ENCODE results near the gene KCNJ16. TPM values are rescaled to one million over a fixed set of nuclear protein-coding genes. Genes with fewer than 3 reads are reported as not detected.

KCNJ16 gene
- total RNA-seq (not detected), polyA plus RNA-seq (not detected)

GRCh38 chr17:70074956-70075355, at the start of gene KCNJ16:
TSS of gene KCNJ16 (plus strand) at chr17:70075225. CDS start at chr17:70132088, 56,863 bp downstream.
- Histone ChIP-seq H3K9me3 (ENCODE audit: control insufficient read depth in 1 of 2, low read length in 2 of 2) (no peaks in the 10 kb centered on the region), H3K27ac (ENCODE audit: low read depth, low read length) (no peak within 1 kb of the TSS)
- intact Hi-C loops (cut with micrococcal nuclease): no loop called here

GRCh38 chr17:70028397-70028796, 46.6 kb upstream of the KCNJ16 start:
- Mint-ChIP-seq H3K4me3 (no peak overlapping the region), H3K4me1 (no peaks in the 10 kb centered on the region), H3K27me3 (no peaks in the 10 kb centered on the region), H3K27ac (no peak overlapping the region), H3K9me3 (peaks cover 0 to 8% (median 0%) of the 10 kb centered on the region in 8 donors), H3K36me3 (no peaks in the 10 kb centered on the region)
- no peaks in the 10 kb centered on the region for H3K36me3 ChIP-seq (ENCODE audit: insufficient read depth, low read length)
- H3K4me1 ChIP-seq (ENCODE audit: insufficient read depth, low read length): no peaks in the 10 kb centered on the region
- ChIA-PET CTCF (ENCODE audit: partially characterized antibody) (no interaction called here), POLR2A (ENCODE audit: partially characterized antibody) (no interaction called here)
- intact Hi-C loops (cut with micrococcal nuclease): no loop called here
- no peaks in the 10 kb centered on the region for H3K9me3 ChIP-seq (ENCODE audit: control insufficient read depth in 1 of 2, low read length in 2 of 2)
- no peaks in the 10 kb centered on the region for H3K27me3 ChIP-seq (ENCODE audit: insufficient read depth, low read length)
- H3K27ac ChIP-seq (ENCODE audit: low read depth, low read length): no peak overlapping the region
- no peak for DNase-seq
- H3K4me3 ChIP-seq (ENCODE audit: low read length in 2 of 2): no peak overlapping the region

More at GRCh38 chr17:70074956-70075355, at the start of gene KCNJ16:
- Mint-ChIP-seq H3K4me1 (peaks cover 0 to 3% (median 0%) of the 10 kb centered on the region in 4 donors), H3K27ac (no peak within 1 kb of the TSS), H3K36me3 (no peaks in the 10 kb centered on the region), H3K9me3 (peaks cover 0 to 2% (median 0%) of the 10 kb centered on the region in 8 donors), H3K27me3 (peaks cover 0 to 2% of the 10 kb centered on the region in 2 donors), H3K4me3 (no peak within 1 kb of the TSS)
- no peak within 1 kb of the TSS for H3K4me3 ChIP-seq (ENCODE audit: low read length in 2 of 2)
- ChIA-PET CTCF (ENCODE audit: partially characterized antibody) (no interaction called here), POLR2A (ENCODE audit: partially characterized antibody) (no interaction called here)
- no peaks in the 10 kb centered on the region for H3K36me3 ChIP-seq (ENCODE audit: insufficient read depth, low read length)
- no peaks in the 10 kb centered on the region for H3K27me3 ChIP-seq (ENCODE audit: insufficient read depth, low read length)
- no peak for DNase-seq
- no peaks in the 10 kb centered on the region for H3K4me1 ChIP-seq (ENCODE audit: insufficient read depth, low read length)

- Mint-ChIP-seq H3K4me1 (no peaks in the 10 kb centered on the region), H3K27ac (no peak overlapping the region), H3K9me3 (peaks cover 0 to 10% (median 0%) of the 10 kb centered on the region in 8 donors), H3K36me3 (no peaks in the 10 kb centered on the region), H3K4me3 (no peak overlapping the region), H3K27me3 (no peaks in the 10 kb centered on the region)
- Histone ChIP-seq H3K9me3 (ENCODE audit: control insufficient read depth in 1 of 2, low read length in 2 of 2) (no peaks in the 10 kb centered on the region), H3K4me1 (ENCODE audit: insufficient read depth, low read length) (no peaks in the 10 kb centered on the region), H3K27ac (ENCODE audit: low read depth, low read length) (no peak overlapping the region), H3K4me3 (ENCODE audit: low read length in 2 of 2) (no peak overlapping the region), H3K27me3 (ENCODE audit: insufficient read depth, low read length) (no peaks in the 10 kb centered on the region), H3K36me3 (ENCODE audit: insufficient read depth, low read length) (no peaks in the 10 kb centered on the region)
- no peak for DNase-seq
- ChIA-PET CTCF (ENCODE audit: partially characterized antibody) (no interaction called here), POLR2A (ENCODE audit: partially characterized antibody) (no interaction called here)
- intact Hi-C loops (cut with micrococcal nuclease): no loop called here
These were observed 45.9 kb upstream of the KCNJ16 start for GRCh38 chr17:70028978-70029767.

GRCh38 chr17:70030371-70030770, 44.7 kb upstream of the KCNJ16 start:
- no peak overlapping the region for H3K4me3 Mint-ChIP-seq
- intact Hi-C loops (cut with micrococcal nuclease): no loop called here
- Histone ChIP-seq H3K4me3 (ENCODE audit: low read length in 2 of 2) (no peak overlapping the region), H3K36me3 (ENCODE audit: insufficient read depth, low read length) (no peaks in the 10 kb centered on the region), H3K4me1 (ENCODE audit: insufficient read depth, low read length) (no peaks in the 10 kb centered on the region), H3K9me3 (ENCODE audit: control insufficient read depth in 1 of 2, low read length in 2 of 2) (no peaks in the 10 kb centered on the region), H3K27me3 (ENCODE audit: insufficient read depth, low read length) (no peaks in the 10 kb centered on the region), H3K27ac (ENCODE audit: low read depth, low read length) (no peak overlapping the region)
- no peak overlapping the region for H3K27ac Mint-ChIP-seq
- peaks cover 0 to 10% (median 0%) of the 10 kb centered on the region in 8 donors for H3K9me3 Mint-ChIP-seq
- H3K27me3 Mint-ChIP-seq: no peaks in the 10 kb centered on the region
- no peak for DNase-seq
- no peaks in the 10 kb centered on the region for H3K36me3 Mint-ChIP-seq
- ChIA-PET CTCF (ENCODE audit: partially characterized antibody) (no interaction called here), POLR2A (ENCODE audit: partially characterized antibody) (no interaction called here)
- no peaks in the 10 kb centered on the region for H3K4me1 Mint-ChIP-seq

GRCh38 chr17:70031341-70031740, 43.7 kb upstream of the KCNJ16 start:
- H3K36me3 ChIP-seq (ENCODE audit: insufficient read depth, low read length): no peaks in the 10 kb centered on the region
- no peaks in the 10 kb centered on the region for H3K9me3 ChIP-seq (ENCODE audit: control insufficient read depth in 1 of 2, low read length in 2 of 2)
- Mint-ChIP-seq H3K4me1 (no peaks in the 10 kb centered on the region), H3K9me3 (peaks cover 0 to 10% (median 0%) of the 10 kb centered on the region in 8 donors), H3K36me3 (no peaks in the 10 kb centered on the region), H3K27ac (no peak overlapping the region), H3K4me3 (no peak overlapping the region), H3K27me3 (no peaks in the 10 kb centered on the region)
- no peaks in the 10 kb centered on the region for H3K27me3 ChIP-seq (ENCODE audit: insufficient read depth, low read length)
- no peaks in the 10 kb centered on the region for H3K4me1 ChIP-seq (ENCODE audit: insufficient read depth, low read length)
- no peak for DNase-seq
- CTCF ChIA-PET (ENCODE audit: partially characterized antibody): no interaction called here
- intact Hi-C loops (cut with micrococcal nuclease): no loop called here
- no peak overlapping the region for H3K27ac ChIP-seq (ENCODE audit: low read depth, low read length)
- no peak overlapping the region for H3K4me3 ChIP-seq (ENCODE audit: low read length in 2 of 2)
- POLR2A ChIA-PET (ENCODE audit: partially characterized antibody): no interaction called here

GRCh38 chr17:70033165-70033564, 41.9 kb upstream of the KCNJ16 start:
- H3K36me3 Mint-ChIP-seq: no peaks in the 10 kb centered on the region
- no peak overlapping the region for H3K27ac Mint-ChIP-seq
- peaks cover 0 to 10% (median 0%) of the 10 kb centered on the region in 8 donors for H3K9me3 Mint-ChIP-seq
- H3K4me1 ChIP-seq (ENCODE audit: insufficient read depth, low read length): no peaks in the 10 kb centered on the region
- H3K36me3 ChIP-seq (ENCODE audit: insufficient read depth, low read length): no peaks in the 10 kb centered on the region
- H3K4me3 Mint-ChIP-seq: no peak overlapping the region
- DNase-seq: no peak
- H3K9me3 ChIP-seq (ENCODE audit: control insufficient read depth in 1 of 2, low read length in 2 of 2): no peaks in the 10 kb centered on the region
- CTCF ChIA-PET (ENCODE audit: partially characterized antibody): no interaction called here
- POLR2A ChIA-PET (ENCODE audit: partially characterized antibody): no interaction called here
- no peaks in the 10 kb centered on the region for H3K27me3 ChIP-seq (ENCODE audit: insufficient read depth, low read length)
- no peak overlapping the region for H3K4me3 ChIP-seq (ENCODE audit: low read length in 2 of 2)
- intact Hi-C loops (cut with micrococcal nuclease): no loop called here
- H3K27ac ChIP-seq (ENCODE audit: low read depth, low read length): no peak overlapping the region
- no peaks in the 10 kb centered on the region for H3K27me3 Mint-ChIP-seq
- H3K4me1 Mint-ChIP-seq: no peaks in the 10 kb centered on the region

GRCh38 chr17:70034158-70034557, 40.9 kb upstream of the KCNJ16 start:
- POLR2A ChIA-PET (ENCODE audit: partially characterized antibody): no interaction called here
- Mint-ChIP-seq H3K4me1 (no peaks in the 10 kb centered on the region), H3K36me3 (no peaks in the 10 kb centered on the region), H3K27ac (no peak overlapping the region), H3K27me3 (no peaks in the 10 kb centered on the region), H3K9me3 (peaks cover 0 to 6% (median 0%) of the 10 kb centered on the region in 8 donors), H3K4me3 (no peak overlapping the region)
- Histone ChIP-seq H3K4me3 (ENCODE audit: low read length in 2 of 2) (no peak overlapping the region), H3K36me3 (ENCODE audit: insufficient read depth, low read length) (no peaks in the 10 kb centered on the region), H3K4me1 (ENCODE audit: insufficient read depth, low read length) (no peaks in the 10 kb centered on the region), H3K9me3 (ENCODE audit: control insufficient read depth in 1 of 2, low read length in 2 of 2) (no peaks in the 10 kb centered on the region), H3K27ac (ENCODE audit: low read depth, low read length) (no peak overlapping the region), H3K27me3 (ENCODE audit: insufficient read depth, low read length) (no peaks in the 10 kb centered on the region)
- intact Hi-C loops (cut with micrococcal nuclease): no loop called here
- CTCF ChIA-PET (ENCODE audit: partially characterized antibody): no interaction called here
- DNase-seq: no peak

Measured in CD4-positive, alpha-beta memory T cell (primary cell).